Aorta (tissue), 4 donors: ENCODE measurements around the gene TSPAN4. TPM values are rescaled to one million over a fixed set of nuclear protein-coding genes. Genes with fewer than 3 reads are reported as not detected.

Experiments used
- polyA plus RNA-seq, 2 donors: library from polyadenylated mRNA; stranded (reverse); fragments of 200-250 nt; gene quantifications; one replicate each; pipeline ENCODE4 v1.2.3, GENCODE V29; 2013
- total RNA-seq, 2 donors: library from RNA; stranded (reverse); fragmentation: NEBNext Ultra II Directional; extraction: Animal tissue kit (Norgen Biotek cat#: 25700); gene quantifications; one replicate each; pipeline ENCODE4 v1.2.1, GENCODE V29; 2021
- donor health status: healthy with polysubstance abuse.
- donor health status: Bipolar disorder and iron deficiency.
- donor health status: DM: no; HTN: no; CAD: no.
- donor health status: DM: yes; HTN: yes; CAD: no.

TSPAN4 gene
- total and polyA plus RNA-seq, 4 donors = 28.4 to 95.1 (median 61.0) TPM

Other genes starting within 250 kb of the TSPAN4 start
- 10 to 100 TPM; 23.3 to 30.9 TPM for gene IRF7, start 226.9 kb upstream of the TSPAN4 start, total RNA-seq
- gene IRF7, start 226.9 kb upstream of the TSPAN4 start, polyA plus RNA-seq = 10 to 100 TPM; 13.4 to 29.3 TPM
- gene CDHR5, start 217.9 kb upstream of the TSPAN4 start, total RNA-seq = not detected
- 10 to 100 TPM in 1 of 2 donors, under 1 TPM in 1; 0.79 to 39.8 TPM for gene CDHR5, start 217.9 kb upstream of the TSPAN4 start, polyA plus RNA-seq
- not detected for gene SCT, start 215.7 kb upstream of the TSPAN4 start, total RNA-seq
- gene SCT, start 215.7 kb upstream of the TSPAN4 start, polyA plus RNA-seq = not detected
- gene DRD4, start 205.6 kb upstream of the TSPAN4 start, total RNA-seq = 1 to 10 TPM; 1.3 to 2.1 TPM
- gene DRD4, start 205.6 kb upstream of the TSPAN4 start, polyA plus RNA-seq = 1 to 10 TPM in 1 of 2 donors, not detected in 1; 3.4 TPM
- 10 to 100 TPM; 32.2 to 59.5 TPM for gene DEAF1, start 147.6 kb upstream of the TSPAN4 start, total RNA-seq
- gene DEAF1, start 147.6 kb upstream of the TSPAN4 start, polyA plus RNA-seq = 10 to 100 TPM; 15.7 to 53.0 TPM
- 10 to 100 TPM; 15.6 to 23.0 TPM for gene TMEM80, start 147.0 kb upstream of the TSPAN4 start, total RNA-seq
- gene TMEM80, start 147.0 kb upstream of the TSPAN4 start, polyA plus RNA-seq = 10 to 100 TPM in 1 of 2 donors, 1 to 10 TPM in 1; 8.4 to 31.2 TPM
- 10 to 100 TPM; 41.0 to 45.1 TPM for gene EPS8L2, start 136.6 kb upstream of the TSPAN4 start, total RNA-seq
- gene EPS8L2, start 136.6 kb upstream of the TSPAN4 start, polyA plus RNA-seq = 100 to 1,000 TPM in 1 of 2 donors, 10 to 100 TPM in 1; 64.6 to 102 TPM
- gene TALDO1, start 95.4 kb upstream of the TSPAN4 start, total RNA-seq = 100 to 1,000 TPM; 113 to 130 TPM
- gene TALDO1, start 95.4 kb upstream of the TSPAN4 start, polyA plus RNA-seq = 100 to 1,000 TPM; 122 to 187 TPM
- gene GATD1, start 65.4 kb upstream of the TSPAN4 start, total RNA-seq = 10 to 100 TPM; 36.1 to 52.7 TPM
- gene GATD1, start 65.4 kb upstream of the TSPAN4 start, polyA plus RNA-seq = 10 to 100 TPM in 1 of 2 donors, 1 to 10 TPM in 1; 9.6 to 32.5 TPM
- not detected for gene CEND1, start 52.8 kb upstream of the TSPAN4 start, total RNA-seq
- under 1 TPM in 1 of 2 donors, not detected in 1; 0.10 TPM for gene CEND1, start 52.8 kb upstream of the TSPAN4 start, polyA plus RNA-seq
- gene SLC25A22, start 44.6 kb upstream of the TSPAN4 start, total RNA-seq = 10 to 100 TPM; 10.1 to 12.9 TPM
- 1 to 10 TPM; 3.2 to 5.6 TPM for gene SLC25A22, start 44.6 kb upstream of the TSPAN4 start, polyA plus RNA-seq
- gene PIDD1, start 37.6 kb upstream of the TSPAN4 start, total RNA-seq = 10 to 100 TPM in 1 of 2 donors, 1 to 10 TPM in 1; 8.5 to 14.7 TPM
- 10 to 100 TPM; 15.3 to 71.4 TPM for gene PIDD1, start 37.6 kb upstream of the TSPAN4 start, polyA plus RNA-seq
- gene RPLP2, start 32.9 kb upstream of the TSPAN4 start, total RNA-seq = 1,000 to 10,000 TPM; 1,300 to 1,387 TPM
- gene RPLP2, start 32.9 kb upstream of the TSPAN4 start, polyA plus RNA-seq = 1,000 to 10,000 TPM; 1,256 to 1,452 TPM
- gene PNPLA2, start 23.9 kb upstream of the TSPAN4 start, total RNA-seq = 100 to 1,000 TPM; 116 to 121 TPM
- gene PNPLA2, start 23.9 kb upstream of the TSPAN4 start, polyA plus RNA-seq = 100 to 1,000 TPM in 1 of 2 donors, 10 to 100 TPM in 1; 33.7 to 240 TPM
- 10 to 100 TPM in 1 of 2 donors, 1 to 10 TPM in 1; 2.2 to 10.0 TPM for gene CRACR2B, start 14.9 kb upstream of the TSPAN4 start, total RNA-seq
- 10 to 100 TPM in 1 of 2 donors, 1 to 10 TPM in 1; 4.8 to 10.5 TPM for gene CRACR2B, start 14.9 kb upstream of the TSPAN4 start, polyA plus RNA-seq
- 100 to 1,000 TPM; 620 to 681 TPM for gene CD151, start 9.9 kb upstream of the TSPAN4 start, total RNA-seq
- gene CD151, start 9.9 kb upstream of the TSPAN4 start, polyA plus RNA-seq = 1,000 to 10,000 TPM in 1 of 2 donors, 100 to 1,000 TPM in 1; 860 to 1,186 TPM
- 10 to 100 TPM; 57.5 to 69.2 TPM for gene POLR2L, start 323 bp upstream of the TSPAN4 start, total RNA-seq
- gene POLR2L, start 323 bp upstream of the TSPAN4 start, polyA plus RNA-seq = 100 to 1,000 TPM; 140 to 152 TPM
- gene CHID1, start 68.0 kb downstream of the TSPAN4 start, total RNA-seq = 10 to 100 TPM; 55.4 to 77.4 TPM
- 10 to 100 TPM; 29.6 to 60.3 TPM for gene CHID1, start 68.0 kb downstream of the TSPAN4 start, polyA plus RNA-seq
- 100 to 1,000 TPM in 1 of 2 donors, 10 to 100 TPM in 1; 93.3 to 147 TPM for gene AP2A2, start 83.0 kb downstream of the TSPAN4 start, total RNA-seq
- 10 to 100 TPM; 14.0 to 47.3 TPM for gene AP2A2, start 83.0 kb downstream of the TSPAN4 start, polyA plus RNA-seq
- not detected for gene MUC6, start 193.9 kb downstream of the TSPAN4 start, total RNA-seq
- under 1 TPM; under 0.01 to 0.49 TPM for gene MUC6, start 193.9 kb downstream of the TSPAN4 start, polyA plus RNA-seq
- gene MUC2, start 232.0 kb downstream of the TSPAN4 start, total RNA-seq = under 1 TPM; 0.06 to 0.10 TPM
- 10 to 100 TPM in 1 of 2 donors, under 1 TPM in 1; 0.08 to 11.8 TPM for gene MUC2, start 232.0 kb downstream of the TSPAN4 start, polyA plus RNA-seq